ENCODE data around the gene TNFRSF8. TPM values are rescaled to one million over a fixed set of nuclear protein-coding genes. Genes with fewer than 3 reads are reported as not detected.
A peak's percentile ranks its signal among the peaks of the same experiment; 100 is the strongest.

TNFRSF8 gene
- total and polyA plus RNA-seq, 2 experiments from 2014 or later, result not detected

GRCh38 chr1:12161662-12162458 lies 98.8 kb downstream of the TNFRSF8 start:
- Histone ChIP-seq H4K20me1 (ENCODE audit: insufficient read depth, poor library complexity, severe bottlenecking) (no peaks in the 10 kb centered on the region), H3K4me3 (no peak overlapping the region), H3K79me2 (no peaks in the 10 kb centered on the region), H3K9me3 (ENCODE audit: low read depth) (no peaks in the 10 kb centered on the region), H2AFZ (no peak overlapping the region), H3K4me2 (no peak overlapping the region), H3K27me3 (no peaks in the 10 kb centered on the region), H3K4me1 (ENCODE audit: insufficient read depth) (peaks cover 17% of the 10 kb centered on the region), H3K9me2 (replicated peaks; ENCODE audit: insufficient read depth) (no peaks in the 10 kb centered on the region), H3K27ac (no peak overlapping the region), H3K36me3 (replicated peaks; ENCODE audit: insufficient read depth, low read depth) (no peaks in the 10 kb centered on the region)
- WGBS (ENCODE audit: low lambda C conversion rate, missing lambda C conversion rate), result 50% methylated on average over 9 of the region's 9 CpGs
- TF ChIP-seq EZH2 (IDR thresholded peaks at IDR 0.05; ENCODE audit: borderline replicate concordance) (no peak), EZH2phosphoT487 (IDR thresholded peaks at IDR 0.05; ENCODE audit: low read depth, severe bottlenecking, unreplicated experiment) (no peak), CTCF (IDR thresholded peaks at IDR 0.05; ENCODE audit: poor library complexity) (no peak)
- peak; percentile 62 for DNase-seq (ENCODE audit: low spot score)

- peaks cover 1% of the 10 kb centered on the region for H3K27me3 ChIP-seq
These were observed 99.5 kb downstream of the TNFRSF8 start for GRCh38 chr1:12162459-12163137.

GRCh38 chr1:12163210-12163609 lies 100.1 kb downstream of the TNFRSF8 start:
- Histone ChIP-seq H3K79me2 (no peaks in the 10 kb centered on the region), H2AFZ (no peak overlapping the region), H3K9me2 (replicated peaks; ENCODE audit: insufficient read depth) (no peaks in the 10 kb centered on the region), H4K20me1 (ENCODE audit: insufficient read depth, poor library complexity, severe bottlenecking) (no peaks in the 10 kb centered on the region), H3K27ac (no peak overlapping the region), H3K27me3 (peaks cover 7% of the 10 kb centered on the region), H3K4me2 (no peak overlapping the region), H3K9me3 (ENCODE audit: low read depth) (no peaks in the 10 kb centered on the region), H3K4me1 (ENCODE audit: insufficient read depth) (peaks cover 16% of the 10 kb centered on the region), H3K36me3 (replicated peaks; ENCODE audit: insufficient read depth, low read depth) (no peaks in the 10 kb centered on the region), H3K4me3 (no peak overlapping the region)
- TF ChIP-seq CTCF (IDR thresholded peaks at IDR 0.05; ENCODE audit: poor library complexity) (no peak), EZH2 (IDR thresholded peaks at IDR 0.05; ENCODE audit: borderline replicate concordance) (no peak), EZH2phosphoT487 (IDR thresholded peaks at IDR 0.05; ENCODE audit: low read depth, severe bottlenecking, unreplicated experiment) (no peak)
- no peak for DNase-seq (ENCODE audit: low spot score)
- 77% methylated on average over 9 of the region's 9 CpGs for WGBS (ENCODE audit: low lambda C conversion rate, missing lambda C conversion rate)

More at GRCh38 chr1:12162459-12163137, 99.5 kb downstream of the TNFRSF8 start:
- WGBS (ENCODE audit: low lambda C conversion rate, missing lambda C conversion rate), result 95% methylated on average over 11 of the region's 11 CpGs
- no peak overlapping the region for H3K4me2 ChIP-seq
- no peak for DNase-seq (ENCODE audit: low spot score)
- no peak overlapping the region for H2AFZ ChIP-seq
- H3K9me3 ChIP-seq (ENCODE audit: low read depth), result no peaks in the 10 kb centered on the region
- peaks cover 20% of the 10 kb centered on the region for H3K4me1 ChIP-seq (ENCODE audit: insufficient read depth)
- no peak for TF ChIP-seq CTCF (IDR thresholded peaks at IDR 0.05; ENCODE audit: poor library complexity)
- no peak for TF ChIP-seq EZH2phosphoT487 (IDR thresholded peaks at IDR 0.05; ENCODE audit: low read depth, severe bottlenecking, unreplicated experiment)
- TF ChIP-seq EZH2 (IDR thresholded peaks at IDR 0.05; ENCODE audit: borderline replicate concordance), result no peak
- H3K27ac ChIP-seq, result no peak overlapping the region
- no peaks in the 10 kb centered on the region for H4K20me1 ChIP-seq (ENCODE audit: insufficient read depth, poor library complexity, severe bottlenecking)
- no peaks in the 10 kb centered on the region for H3K36me3 ChIP-seq (replicated peaks; ENCODE audit: insufficient read depth, low read depth)
- no peaks in the 10 kb centered on the region for H3K79me2 ChIP-seq
- no peaks in the 10 kb centered on the region for H3K9me2 ChIP-seq (replicated peaks; ENCODE audit: insufficient read depth)
- no peak overlapping the region for H3K4me3 ChIP-seq

Measured in hepatocyte (in vitro differentiated cells).